SK-N-MC (cell line): ENCODE measurements around the gene NSUN3.
"Not testable (repeated sequence)": the region's sequence is repeated elsewhere in the genome, so short reads cannot be mapped to it uniquely, and the experiment has no call there.

Experiments used
- DNase-seq: peaks from one replicate; pipeline ENCODE4 v3.0.0-alpha.2; 2011; ENCODE audit warnings: low read depth, low spot score
- H3K27ac ChIP-seq: fragments of 200-600 bp; sonication (generic); 2 replicates; pipeline ENCODE4 v1.5.1; 2016; ENCODE audit warnings: mixed run types
- H3K36me3 ChIP-seq: fragments of 200-600 bp; sonication (generic); 2 replicates; pipeline ENCODE4 v1.6.1; 2017; ENCODE audit warnings: antibody characterized with exemption, low read length, mixed read lengths; ENCODE audit not compliant: insufficient read depth
- H3K4me3 ChIP-seq: fragments of 200-600 bp; sonication (generic); 2 replicates; pipeline ENCODE4 v1.5.1; 2016
- H3K9ac ChIP-seq: fragments of 200-600 bp; sonication (generic); 2 replicates; pipeline ENCODE4 v1.8.0; 2017; ENCODE audit warnings: mixed run types, mixed read lengths; ENCODE audit not compliant: insufficient read length
- H3K9me3 ChIP-seq: fragments of 200-600 bp; sonication (generic); 2 replicates; pipeline ENCODE4 v1.6.1; 2017; ENCODE audit warnings: low read depth, mild to moderate bottlenecking, antibody characterized with exemption, low read length, moderate library complexity, mixed read lengths
- EZH2 ChIP-seq: fragments of 200-600 bp; sonication (generic); IDR thresholded peaks from one replicate; pipeline ENCODE4 v1.6.1; 2017; ENCODE audit warnings: antibody characterized with exemption
- FOXP2 ChIP-seq: optimal IDR thresholded peaks from 2 replicates; pipeline ENCODE3; 2011; ENCODE audit warnings: mild to moderate bottlenecking, moderate library complexity; ENCODE audit not compliant: insufficient read depth; ENCODE audit errors: extremely low read length, control extremely low read depth
- POLR2AphosphoS5 ChIP-seq: IDR thresholded peaks from 2 replicates; pipeline ENCODE4 v1.6.1; 2012; ENCODE audit warnings: mild to moderate bottlenecking, low read depth, low read length, borderline replicate concordance

The NSUN3 gene

DNA sequence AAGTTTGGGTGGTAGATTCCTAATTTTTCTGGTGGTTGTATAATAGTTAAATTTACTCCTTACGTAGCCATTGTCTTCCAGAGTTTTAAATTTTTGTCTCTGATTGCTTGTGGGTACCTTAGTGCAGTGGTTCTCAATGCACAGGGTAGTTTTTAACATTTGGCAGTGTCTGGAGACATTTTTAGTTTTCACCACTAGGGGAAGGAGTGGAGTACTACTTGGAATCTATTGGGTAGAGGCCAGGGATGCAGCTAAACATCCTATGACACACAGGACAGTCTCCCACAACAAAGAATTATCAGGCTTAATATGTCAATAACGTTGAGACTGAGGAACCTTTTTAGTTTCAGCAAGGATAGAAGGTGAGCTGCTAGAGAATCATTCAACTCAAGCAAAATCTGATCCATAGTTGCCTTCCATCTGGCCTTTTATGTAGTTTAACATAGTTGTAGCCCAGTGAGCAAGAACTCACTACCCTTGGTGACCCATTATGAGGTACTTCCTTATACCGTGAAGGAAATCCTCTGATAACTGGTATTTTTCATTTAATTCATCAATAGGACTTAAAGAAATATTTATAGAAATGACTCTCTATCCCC is 25.9 kb upstream of the NSUN3 start:
- TF ChIP-seq FOXP2 (no peak), EZH2 (no peak), POLR2AphosphoS5 (no peak)
- DNase-seq = no peak
- no peaks in the 10 kb centered on the region for H3K9me3 ChIP-seq
- no peak overlapping the region for H3K4me3 ChIP-seq
- no peak overlapping the region for H3K27ac ChIP-seq
- H3K36me3 ChIP-seq = peaks cover 6% of the 10 kb centered on the region; the same call in 1 of the 2 replicates
- H3K9ac ChIP-seq = no peak overlapping the region

GRCh38 chr3:94043285-94043684 is 19.6 kb upstream of the NSUN3 start:
- H3K9me3 ChIP-seq = no peaks in the 10 kb centered on the region
- H3K36me3 ChIP-seq = peaks cover 7% of the 10 kb centered on the region; the same call in 1 of the 2 replicates
- no peak for TF ChIP-seq EZH2
- TF ChIP-seq FOXP2 = no peak
- TF ChIP-seq POLR2AphosphoS5 = no peak
- no peak overlapping the region for H3K9ac ChIP-seq
- no peak for DNase-seq
- no peak overlapping the region for H3K27ac ChIP-seq
- H3K4me3 ChIP-seq = no peak overlapping the region

- not testable (repeated sequence) for DNase-seq, H3K36me3 ChIP-seq, H3K9me3 ChIP-seq, H3K9ac ChIP-seq, H3K4me3 ChIP-seq, H3K27ac ChIP-seq
Measured at GRCh38 chr3:94044100-94044936, 18.5 kb upstream of the NSUN3 start.

GRCh38 chr3:94046533-94046932 is 16.3 kb upstream of the NSUN3 start:
- Histone ChIP-seq H3K27ac (no peak overlapping the region), H3K4me3 (no peak overlapping the region), H3K36me3 (peaks cover 7% of the 10 kb centered on the region; the same call in 1 of the 2 replicates), H3K9me3 (no peaks in the 10 kb centered on the region), H3K9ac (no peak overlapping the region)
- no peak for TF ChIP-seq POLR2AphosphoS5
- no peak for TF ChIP-seq FOXP2
- no peak for TF ChIP-seq EZH2
- DNase-seq = no peak

- no peak for DNase-seq
- Histone ChIP-seq H3K36me3 (peaks cover 4% of the 10 kb centered on the region; the same call in 1 of the 2 replicates), H3K9ac (no peak overlapping the region), H3K4me3 (no peak overlapping the region), H3K27ac (no peak overlapping the region), H3K9me3 (no peaks in the 10 kb centered on the region)
- TF ChIP-seq POLR2AphosphoS5 = no peak
- TF ChIP-seq EZH2 = no peak
- TF ChIP-seq FOXP2 = no peak
Measured at GRCh38 chr3:94049267-94049666, 13.6 kb upstream of the NSUN3 start.

- no peak for DNase-seq
- Histone ChIP-seq H3K36me3 (no peaks in the 10 kb centered on the region), H3K4me3 (no peak overlapping the region), H3K9ac (no peak overlapping the region), H3K9me3 (no peaks in the 10 kb centered on the region), H3K27ac (no peak overlapping the region)
- no peak for TF ChIP-seq POLR2AphosphoS5
- TF ChIP-seq EZH2 = no peak
- TF ChIP-seq FOXP2 = no peak
Measured at GRCh38 chr3:94050546-94050945, 12.3 kb upstream of the NSUN3 start.

DNA sequence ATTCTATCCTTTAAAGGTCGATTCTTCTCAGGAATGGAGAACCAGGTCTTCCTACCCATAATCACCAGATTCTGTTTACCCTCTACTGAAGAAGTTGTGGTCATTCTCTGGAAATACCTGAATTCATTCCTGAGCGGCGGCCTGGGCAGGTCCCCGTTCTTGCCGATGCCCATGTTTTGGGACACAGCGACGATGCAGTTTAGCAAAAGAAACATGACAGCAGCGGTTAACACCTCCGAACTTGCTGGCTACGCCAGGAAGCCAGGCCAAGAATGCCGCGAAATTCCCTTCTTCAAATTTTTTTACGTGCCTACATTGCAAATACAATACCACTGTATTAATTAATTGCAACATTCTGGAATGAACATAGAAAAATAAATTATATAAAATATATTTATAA is 1.6 kb upstream of the NSUN3 start:
- Histone ChIP-seq H3K9ac (no peak overlapping the region), H3K36me3 (peaks cover 15% of the 10 kb centered on the region), H3K9me3 (no peaks in the 10 kb centered on the region), H3K4me3 (no peak overlapping the region), H3K27ac (no peak overlapping the region)
- DNase-seq = no peak
- TF ChIP-seq POLR2AphosphoS5 (no peak), EZH2 (no peak), FOXP2 (no peak)

DNA sequence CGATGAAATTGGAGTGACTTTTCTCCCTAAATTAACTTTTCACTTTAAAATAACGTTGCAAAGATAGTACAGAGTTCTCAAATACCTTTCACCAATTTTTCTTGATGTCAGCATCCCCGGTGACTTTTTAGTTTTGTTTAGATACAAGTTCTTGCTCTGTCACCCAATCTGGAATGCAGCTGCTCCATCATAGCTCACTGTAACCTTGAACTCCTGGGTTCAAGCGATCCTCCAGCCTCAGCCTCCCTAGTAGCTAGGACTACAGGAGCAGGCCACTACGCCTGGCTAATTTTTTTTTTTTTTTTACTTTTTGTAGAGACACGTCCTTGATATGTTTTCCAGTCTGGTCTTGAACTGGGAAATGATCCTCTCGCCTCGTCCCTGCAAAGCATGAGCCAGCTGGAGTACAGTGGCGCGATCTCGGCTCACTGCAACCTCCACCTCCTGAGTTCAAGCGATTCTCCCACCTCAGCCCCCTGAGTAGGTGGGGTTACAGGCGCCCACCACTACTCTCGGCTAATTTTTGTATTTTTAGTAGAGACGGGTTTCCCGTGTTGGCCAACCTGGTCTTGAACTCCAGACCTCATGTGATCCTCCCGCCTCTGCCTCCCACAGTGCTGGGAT is 747 bp downstream of the NSUN3 start:
- no peak for DNase-seq
- no peaks in the 10 kb centered on the region for H3K9me3 ChIP-seq
- peak overlapping the region; percentile 83 for H3K27ac ChIP-seq
- peak overlapping the region; percentile 92 for H3K4me3 ChIP-seq
- peak overlapping the region; percentile 100 for H3K9ac ChIP-seq
- no peak for TF ChIP-seq EZH2
- TF ChIP-seq POLR2AphosphoS5 = no peak
- no peak for TF ChIP-seq FOXP2
- H3K36me3 ChIP-seq = peaks cover 22% of the 10 kb centered on the region
